GM12878 (cell line): ENCODE results near the gene PTPRM. TPM values are rescaled to one million over a fixed set of nuclear protein-coding genes. Genes with fewer than 3 reads are reported as not detected.

Experiments
- ATAC-seq: fragments of 200-7000 bp; cut with Tn5 transposase; 3 replicates; pipeline ENCODE4 v1.9.1; 2020; ENCODE audit warnings: mild to moderate bottlenecking, moderate library complexity
- BruUV-seq: library from RNA; stranded (reverse); fragments of 400-500 nt; replicated peaks from 2 replicates; lab custom pipeline; 2021; lab: Mats Ljungman, UMichigan
- CTCF ChIA-PET: fragments of 300-600 bp; sonication (Branson Sonifier 250); formaldehyde crosslinking; extraction: SDS; loops from one replicate; lab custom pipeline; 2021; ENCODE audit warnings: inconsistent platforms; lab: Yijun Ruan, JAX
- POLR2A ChIA-PET: fragments of 350-600 bp; formaldehyde crosslinking; extraction: SDS; loops from one replicate; lab custom pipeline; 2021; ENCODE audit warnings: inconsistent platforms; lab: Charles Lee
- RAD21 ChIA-PET: fragments of 300-600 bp; sonication (Branson Sonifier 250); formaldehyde crosslinking; loops from one replicate; lab custom pipeline; 2023; ENCODE audit warnings: antibody characterized with exemption; ENCODE audit not compliant: unreplicated experiment; lab: Charles Lee
- SMC1A ChIA-PET: fragments of 300-600 bp; sonication (Branson Sonifier 250); formaldehyde crosslinking; loops from one replicate; lab custom pipeline; 2023; ENCODE audit not compliant: unreplicated experiment, uncharacterized antibody; lab: Charles Lee
- DNase-seq: peaks from one replicate; pipeline ENCODE4 v3.0.0-alpha.2; 2011; ENCODE audit warnings: low read depth, low spot score
- FAIRE-seq: peaks from 3 replicates; lab custom pipeline; 2011; peaks lifted over from hg19 to GRCh38; lab: Jason Lieb, UNC
- H2AFZ ChIP-seq: 2 replicates; pipeline ENCODE4 v1.6.0; 2011; ENCODE audit warnings: low read depth, low read length, control low read depth; ENCODE audit not compliant: control insufficient read depth
- H3K27ac ChIP-seq: 2 replicates; pipeline ENCODE4 v1.5.1; 2011; ENCODE audit warnings: control low read depth; ENCODE audit not compliant: control insufficient read depth, insufficient read depth
- H3K27me3 ChIP-seq, 2 experiments: replicated peaks in 1 of 2; 2 replicates each; pipeline versions ENCODE4 v1.6.0 to v1.6.1; 2011; ENCODE audit warnings: low read length in 1 of 2; ENCODE audit not compliant: control insufficient read depth in 2 of 2, insufficient read depth in 2 of 2
- H3K36me3 ChIP-seq, 2 experiments: 2 replicates each; pipeline ENCODE4 v1.5.1; 2011; ENCODE audit warnings: low read length in 1 of 2; ENCODE audit not compliant: control insufficient read depth in 2 of 2, insufficient read depth in 2 of 2
- H3K4me1 ChIP-seq: 2 replicates; pipeline ENCODE4 v1.6.1; 2011; ENCODE audit warnings: mild to moderate bottlenecking, low read length, moderate library complexity, mixed read lengths; ENCODE audit not compliant: control insufficient read depth, insufficient read depth
- H3K4me2 ChIP-seq: 2 replicates; pipeline ENCODE4 v1.6.0; 2011; ENCODE audit warnings: control low read depth; ENCODE audit not compliant: control insufficient read depth, insufficient read depth
- H3K4me3 ChIP-seq: fragments of 200-600 bp; sonication (generic); 2 replicates; pipeline ENCODE4 v1.5.1; 2016
- H3K79me2 ChIP-seq: 2 replicates; pipeline ENCODE4 v1.6.0; 2011; ENCODE audit warnings: low read length; ENCODE audit not compliant: control insufficient read depth, insufficient read depth
- H3K9ac ChIP-seq: 2 replicates; pipeline ENCODE4 v1.8.0; 2011; ENCODE audit warnings: low read length, control low read depth, mixed read lengths; ENCODE audit not compliant: control insufficient read depth, insufficient read depth
- H3K9me3 ChIP-seq: replicated peaks from 3 replicates; pipeline ENCODE4 v1.5.1; 2011; ENCODE audit warnings: mild to moderate bottlenecking, low read length; ENCODE audit not compliant: control insufficient read depth, insufficient read depth
- H4K20me1 ChIP-seq: 2 replicates; pipeline ENCODE4 v1.6.0; 2011; ENCODE audit not compliant: control insufficient read depth, insufficient read depth
- RAD51 ChIP-seq: fragments of 450-650 bp; IDR thresholded peaks from 2 replicates; pipeline ENCODE4 v1.6.1; 2016; ENCODE audit warnings: moderate library complexity, mild to moderate bottlenecking, inconsistent platforms
- TAF1 ChIP-seq: IDR thresholded peaks from 2 replicates; pipeline ENCODE4 v1.6.1; 2011; ENCODE audit warnings: mild to moderate bottlenecking, low read depth, low read length, borderline replicate concordance
- TCF7 ChIP-seq: IDR thresholded peaks from 2 replicates; pipeline ENCODE4 v1.6.1; 2014; ENCODE audit warnings: antibody characterized with exemption, borderline replicate concordance
- WGBS: methylation state at CpG from one replicate; pipeline ENCODE4 v1.1.6; 2016; ENCODE audit warnings: low lambda C conversion rate; ENCODE audit not compliant: insufficient replicate concordance, insufficient coverage; ENCODE audit errors: missing lambda C conversion rate; 5-methylcytosine and 5-hydroxymethylcytosine counted together
- in situ Hi-C: fragments of 300-500 bp; cut with MboI; formaldehyde crosslinking; loops from 9 replicates; pipeline ENCODE4 v1.14.3; 2018; ENCODE audit warnings: mixed read lengths
- intact Hi-C: fragments of 100-400 bp; cut with micrococcal nuclease; formaldehyde crosslinking; loops from one replicate; pipeline ENCODE4 v1.14.2; 2022; ENCODE audit not compliant: unreplicated experiment
- polyA plus RNA-seq, 11 experiments: library from polyadenylated mRNA; depleted of rRNA in 4 of 11; unstranded in 6 of 11; stranded (reverse) in 5 of 11; fragments of >200 nt; fragmentation: Nextera tagmentation in 4 of 11; fragmentation: Illumina TruSeq in 1 of 11; extraction: Ambion mirVana in 4 of 11; extraction: Trizol in 1 of 11; gene quantifications; 1 replicate in 1 of 11; 2 replicates in 10 of 11; pipeline versions ENCODE4 v1.2.1 to v1.2.3, GENCODE V29; 2011 to 2016; ENCODE audit warnings: inconsistent platforms in 2 of 11, missing spikeins in 2 of 11, low read depth in 1 of 11
- total RNA-seq, 4 experiments: library from RNA; depleted of rRNA in 3 of 4; stranded (reverse); fragments of >200 nt in 3 of 4; fragmentation: Illumina TruSeq in 1 of 4; extraction: Trizol in 1 of 4; gene quantifications; 2 replicates each; pipeline versions ENCODE4 v1.2.1 to v1.2.3, GENCODE V29; 2013 to 2021
- TF ChIP-seq, protein P1 (sequence below): IDR thresholded peaks from 2 replicates; pipeline ENCODE4 v1.6.1; 2011; ENCODE audit warnings: low read depth, mild to moderate bottlenecking, low read length, moderate library complexity, borderline replicate concordance; ENCODE audit errors: extremely low read depth
- TF ChIP-seq, protein P2 (sequence below): fragments of 450-650 bp; IDR thresholded peaks from 2 replicates; pipeline ENCODE4 v1.6.1; 2018; ENCODE audit warnings: mild to moderate bottlenecking, low read depth, moderate library complexity; ENCODE audit not compliant: partially characterized antibody
- TF ChIP-seq, protein P3 (sequence below): fragments of 450-650 bp; IDR thresholded peaks from 2 replicates; pipeline ENCODE4 v1.6.1; 2018; ENCODE audit warnings: borderline replicate concordance, mild to moderate bottlenecking; ENCODE audit not compliant: partially characterized antibody

Gene PTPRM
- total and polyA plus RNA-seq, 10 of the 15 experiments (the other 5 are each of a cell fraction or from before 2014, with no cell fraction given) = 0.07 to 22.6 (median 0.60) TPM

DNA sequence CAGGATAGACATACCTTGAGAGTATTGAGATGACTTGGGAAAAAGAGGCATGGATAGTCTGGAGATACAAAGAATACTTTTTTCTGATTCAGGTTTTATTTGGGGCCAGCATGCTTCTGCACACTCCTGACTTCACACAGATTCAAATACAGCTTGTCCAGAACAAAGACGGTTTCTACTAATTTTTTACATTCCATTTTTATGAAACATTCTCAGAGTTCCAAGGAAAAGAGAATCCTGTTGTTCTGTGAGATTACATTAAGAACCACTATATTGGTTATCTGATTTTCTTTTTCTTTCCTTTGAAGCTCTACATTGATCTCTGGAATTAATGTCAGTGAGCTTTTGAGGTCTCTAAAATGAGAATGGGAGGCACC is 41.0 kb downstream of the PTPRM start:
- Histone ChIP-seq H3K9me3 (no peaks in the 10 kb centered on the region), H3K4me2 (no peak overlapping the region), H3K4me1 (no peaks in the 10 kb centered on the region), H3K79me2 (no peaks in the 10 kb centered on the region), H3K36me3 (no peaks in the 10 kb centered on the region), H2AFZ (no peak overlapping the region), H3K4me3 (no peak overlapping the region), H3K27ac (no peak overlapping the region), H3K27me3 (no peaks in the 10 kb centered on the region; a peak in 1 of 4 replicates), H3K9ac (no peak overlapping the region), H4K20me1 (no peaks in the 10 kb centered on the region)
- in situ Hi-C loops = no loop called here
- TF ChIP-seq TCF7 (no peak), TAF1 (no peak), RAD51 (no peak)
- TF ChIP-seq, protein P1, sequence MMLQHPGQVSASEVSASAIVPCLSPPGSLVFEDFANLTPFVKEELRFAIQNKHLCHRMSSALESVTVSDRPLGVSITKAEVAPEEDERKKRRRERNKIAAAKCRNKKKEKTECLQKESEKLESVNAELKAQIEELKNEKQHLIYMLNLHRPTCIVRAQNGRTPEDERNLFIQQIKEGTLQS = no peak
- TF ChIP-seq, protein P2, sequence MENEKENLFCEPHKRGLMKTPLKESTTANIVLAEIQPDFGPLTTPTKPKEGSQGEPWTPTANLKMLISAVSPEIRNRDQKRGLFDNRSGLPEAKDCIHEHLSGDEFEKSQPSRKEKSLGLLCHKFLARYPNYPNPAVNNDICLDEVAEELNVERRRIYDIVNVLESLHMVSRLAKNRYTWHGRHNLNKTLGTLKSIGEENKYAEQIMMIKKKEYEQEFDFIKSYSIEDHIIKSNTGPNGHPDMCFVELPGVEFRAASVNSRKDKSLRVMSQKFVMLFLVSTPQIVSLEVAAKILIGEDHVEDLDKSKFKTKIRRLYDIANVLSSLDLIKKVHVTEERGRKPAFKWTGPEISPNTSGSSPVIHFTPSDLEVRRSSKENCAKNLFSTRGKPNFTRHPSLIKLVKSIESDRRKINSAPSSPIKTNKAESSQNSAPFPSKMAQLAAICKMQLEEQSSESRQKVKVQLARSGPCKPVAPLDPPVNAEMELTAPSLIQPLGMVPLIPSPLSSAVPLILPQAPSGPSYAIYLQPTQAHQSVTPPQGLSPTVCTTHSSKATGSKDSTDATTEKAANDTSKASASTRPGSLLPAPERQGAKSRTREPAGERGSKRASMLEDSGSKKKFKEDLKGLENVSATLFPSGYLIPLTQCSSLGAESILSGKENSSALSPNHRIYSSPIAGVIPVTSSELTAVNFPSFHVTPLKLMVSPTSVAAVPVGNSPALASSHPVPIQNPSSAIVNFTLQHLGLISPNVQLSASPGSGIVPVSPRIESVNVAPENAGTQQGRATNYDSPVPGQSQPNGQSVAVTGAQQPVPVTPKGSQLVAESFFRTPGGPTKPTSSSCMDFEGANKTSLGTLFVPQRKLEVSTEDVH = no peak
- TF ChIP-seq, protein P3, sequence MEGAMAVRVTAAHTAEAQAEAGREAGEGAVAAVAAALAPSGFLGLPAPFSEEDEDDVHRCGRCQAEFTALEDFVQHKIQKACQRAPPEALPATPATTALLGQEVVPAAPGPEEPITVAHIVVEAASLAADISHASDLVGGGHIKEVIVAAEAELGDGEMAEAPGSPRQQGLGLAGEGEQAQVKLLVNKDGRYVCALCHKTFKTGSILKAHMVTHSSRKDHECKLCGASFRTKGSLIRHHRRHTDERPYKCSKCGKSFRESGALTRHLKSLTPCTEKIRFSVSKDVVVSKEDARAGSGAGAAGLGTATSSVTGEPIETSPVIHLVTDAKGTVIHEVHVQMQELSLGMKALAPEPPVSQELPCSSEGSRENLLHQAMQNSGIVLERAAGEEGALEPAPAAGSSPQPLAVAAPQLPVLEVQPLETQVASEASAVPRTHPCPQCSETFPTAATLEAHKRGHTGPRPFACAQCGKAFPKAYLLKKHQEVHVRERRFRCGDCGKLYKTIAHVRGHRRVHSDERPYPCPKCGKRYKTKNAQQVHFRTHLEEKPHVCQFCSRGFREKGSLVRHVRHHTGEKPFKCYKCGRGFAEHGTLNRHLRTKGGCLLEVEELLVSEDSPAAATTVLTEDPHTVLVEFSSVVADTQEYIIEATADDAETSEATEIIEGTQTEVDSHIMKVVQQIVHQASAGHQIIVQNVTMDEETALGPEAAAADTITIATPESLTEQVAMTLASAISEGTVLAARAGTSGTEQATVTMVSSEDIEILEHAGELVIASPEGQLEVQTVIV = no peak
- ChIA-PET POLR2A (no interaction called here), SMC1A (no interaction called here), CTCF (no interaction called here), RAD21 (no interaction called here)
- FAIRE-seq = no peak
- no peak for ATAC-seq
- no peak for DNase-seq
- BruUV-seq = no TSS peak
- 0% methylated on average over 1 of the region's 1 CpG for WGBS
- intact Hi-C loops = no loop called here
